Esophagus muscularis mucosa (tissue), 4 donors: ENCODE measurements around the gene CD151. TPM values are rescaled to one million over a fixed set of nuclear protein-coding genes. Genes with fewer than 3 reads are reported as not detected.
A peak's percentile ranks its signal among the peaks of the same experiment; 100 is the strongest.

Experiments used
- DNase-seq: peaks from one replicate; pipeline ENCODE4 v3.0.0-alpha.2; 2017; ENCODE audit errors: extremely low spot score
- H3K27ac ChIP-seq, 4 donors: fragments of 200-600 bp; sonication (generic); replicated peaks in 1 of 4; 1 replicate in 3 of 4; 2 replicates in 1 of 4; pipeline ENCODE4 v1.5.1; 2016 to 2019; ENCODE audit warnings: mild to moderate bottlenecking in 1 of 4
- H3K27me3 ChIP-seq, 4 donors: fragments of 200-600 bp; sonication (generic); one replicate each; pipeline versions ENCODE4 v1.5.1 to v1.6.0; 2016 to 2019
- H3K36me3 ChIP-seq, 4 donors: fragments of 200-600 bp; sonication (generic); one replicate each; pipeline ENCODE4 v1.5.1; 2016 to 2019
- H3K4me1 ChIP-seq, 4 donors: fragments of 200-600 bp; sonication (generic); one replicate each; pipeline ENCODE4 v1.5.1; 2016 to 2019
- H3K4me3 ChIP-seq, 4 donors: fragments of 200-600 bp; sonication (generic); 1 replicate in 2 of 4; 2 replicates in 2 of 4; pipeline ENCODE4 v1.5.1; 2016 to 2019; ENCODE audit warnings: mild to moderate bottlenecking in 4 of 4, moderate library complexity in 1 of 4
- H3K9me3 ChIP-seq, 4 donors: fragments of 200-600 bp; sonication (generic); 1 replicate in 3 of 4; 2 replicates in 1 of 4; pipeline ENCODE4 v1.5.1; 2016 to 2019
- EP300 ChIP-seq: sonication (generic); formaldehyde crosslinking; IDR thresholded peaks from one replicate; pipeline ENCODE4 v1.6.1; 2017; ENCODE audit warnings: antibody characterized with exemption
- POLR2A ChIP-seq: fragments of 450-650 bp; IDR thresholded peaks from one replicate; pipeline ENCODE4 v1.6.1; 2017; ENCODE audit warnings: antibody characterized with exemption, moderate library complexity, mild to moderate bottlenecking, low read depth
- POLR2AphosphoS5 ChIP-seq, 2 donors: sonication (generic); formaldehyde crosslinking; IDR thresholded peaks; one replicate each; pipeline ENCODE4 v1.6.1; 2017; ENCODE audit warnings: antibody characterized with exemption in 2 of 2
- WGBS: methylation state at CpG from one replicate; pipeline ENCODE4 v1.1.5; 2018; 5-methylcytosine and 5-hydroxymethylcytosine counted together
- intact Hi-C: fragments of 100-400 bp; cut with DNase I; formaldehyde crosslinking; loops from one replicate; pipeline ENCODE4 v1.15.1; 2023
- total RNA-seq, 4 donors: library from RNA; depleted of rRNA; stranded (reverse); fragments of >200 nt; gene quantifications; one replicate each; pipeline versions ENCODE4 v1.1.0 to v1.2.1, GENCODE V29; 2016
- TF ChIP-seq, protein P1 (sequence below), 3 experiments: fragments of 200-600 bp in 2 of 3; fragments of 450-650 bp in 1 of 3; sonication (generic) in 2 of 3; IDR thresholded peaks; one replicate each; pipeline ENCODE4 v1.5.1; 2017 to 2019; ENCODE audit warnings: antibody characterized with exemption in 3 of 3, mild to moderate bottlenecking in 2 of 3, moderate library complexity in 1 of 3

Gene CD151
- total RNA-seq, 4 donors from 2014 or later = 219 to 730 (median 352) TPM

GRCh38 chr11:794013-794765, 38.6 kb upstream of the CD151 start:
- WGBS = 81% methylated on average over 20 of the region's 31 CpGs
- Histone ChIP-seq H3K27ac (no peak overlapping the region), H3K9me3 (no peaks in the 10 kb centered on the region), H3K36me3 (peaks cover 2 to 32% (median 27%) of the 10 kb centered on the region in 4 donors), H3K4me3 (no peak overlapping the region), H3K27me3 (peaks cover 0 to 25% (median 8%) of the 10 kb centered on the region in 4 donors), H3K4me1 (peaks cover 32 to 60% (median 48%) of the 10 kb centered on the region in 4 donors)
- DNase-seq = no peak
- intact Hi-C loops = no loop called here
- TF ChIP-seq POLR2A (no peak), POLR2AphosphoS5 (IDR thresholded peaks at IDR 0.05) (no peak), EP300 (no peak)
- TF ChIP-seq, protein P1, sequence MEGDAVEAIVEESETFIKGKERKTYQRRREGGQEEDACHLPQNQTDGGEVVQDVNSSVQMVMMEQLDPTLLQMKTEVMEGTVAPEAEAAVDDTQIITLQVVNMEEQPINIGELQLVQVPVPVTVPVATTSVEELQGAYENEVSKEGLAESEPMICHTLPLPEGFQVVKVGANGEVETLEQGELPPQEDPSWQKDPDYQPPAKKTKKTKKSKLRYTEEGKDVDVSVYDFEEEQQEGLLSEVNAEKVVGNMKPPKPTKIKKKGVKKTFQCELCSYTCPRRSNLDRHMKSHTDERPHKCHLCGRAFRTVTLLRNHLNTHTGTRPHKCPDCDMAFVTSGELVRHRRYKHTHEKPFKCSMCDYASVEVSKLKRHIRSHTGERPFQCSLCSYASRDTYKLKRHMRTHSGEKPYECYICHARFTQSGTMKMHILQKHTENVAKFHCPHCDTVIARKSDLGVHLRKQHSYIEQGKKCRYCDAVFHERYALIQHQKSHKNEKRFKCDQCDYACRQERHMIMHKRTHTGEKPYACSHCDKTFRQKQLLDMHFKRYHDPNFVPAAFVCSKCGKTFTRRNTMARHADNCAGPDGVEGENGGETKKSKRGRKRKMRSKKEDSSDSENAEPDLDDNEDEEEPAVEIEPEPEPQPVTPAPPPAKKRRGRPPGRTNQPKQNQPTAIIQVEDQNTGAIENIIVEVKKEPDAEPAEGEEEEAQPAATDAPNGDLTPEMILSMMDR (IDR thresholded peaks at IDR 0.05) = no peak

DNA sequence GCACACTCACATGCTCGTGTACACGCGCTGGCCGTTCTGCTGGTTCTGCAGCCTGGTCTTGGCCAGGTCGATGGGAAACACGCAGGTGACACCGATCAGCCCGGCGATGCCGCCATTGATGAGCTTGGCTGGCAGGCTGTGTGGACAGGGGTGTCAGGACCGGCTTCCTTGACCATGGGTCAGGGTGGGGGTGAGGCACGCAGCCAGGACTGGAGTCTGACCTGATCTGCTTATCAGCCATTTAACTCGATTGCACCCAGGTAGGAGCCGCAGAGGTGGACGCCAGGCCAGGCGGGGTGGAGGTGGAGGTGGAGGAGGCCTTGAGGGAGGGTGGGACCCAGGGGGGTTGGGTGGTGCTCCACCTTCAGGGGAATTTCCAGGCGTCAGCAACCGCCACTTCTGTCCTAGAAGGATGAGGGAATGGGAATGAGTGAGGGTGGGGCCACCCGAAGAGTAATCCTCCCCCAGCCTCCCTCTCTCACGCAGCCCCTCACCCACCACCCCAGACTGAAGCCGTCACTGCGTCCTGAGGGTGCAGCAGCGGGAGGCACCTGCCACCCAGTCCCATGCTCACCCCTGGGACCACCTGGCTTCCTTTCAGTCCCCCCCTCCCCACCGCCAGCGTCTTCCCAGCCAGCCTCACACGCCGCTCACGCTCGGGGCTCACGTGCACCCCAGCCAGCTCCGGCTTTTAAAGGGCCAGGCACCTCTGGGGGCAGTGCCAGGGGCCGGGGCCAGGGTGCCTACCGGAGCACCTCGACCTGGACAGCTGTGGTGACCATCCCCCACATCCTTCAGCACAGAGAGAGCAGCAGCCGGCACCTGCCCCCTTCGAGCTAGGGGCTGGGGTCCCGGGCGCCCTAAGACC, 37.8 kb upstream of the CD151 start:
- whole genome bisulfite sequencing = 53% methylated on average over 18 of the region's 38 CpGs
- TF ChIP-seq POLR2AphosphoS5 (IDR thresholded peaks at IDR 0.05) (no peak), EP300 (no peak), POLR2A (no peak)
- TF ChIP-seq, protein P1 (IDR thresholded peaks at IDR 0.05) = no peak
- peak overlapping the region; percentile 59 to 93 (median 84) for H3K4me3 ChIP-seq
- H3K4me1 ChIP-seq = peaks cover 32 to 52% (median 40%) of the 10 kb centered on the region in 4 donors
- intact Hi-C loops = no loop called here
- peaks cover 6 to 40% (median 34%) of the 10 kb centered on the region in 4 donors for H3K36me3 ChIP-seq
- no peak for DNase-seq
- peak overlapping the region; percentile 84 to 93 (median 90) for H3K27ac ChIP-seq
- H3K27me3 ChIP-seq = peaks cover 0 to 17% (median 4%) of the 10 kb centered on the region in 4 donors
- no peaks in the 10 kb centered on the region for H3K9me3 ChIP-seq

DNA sequence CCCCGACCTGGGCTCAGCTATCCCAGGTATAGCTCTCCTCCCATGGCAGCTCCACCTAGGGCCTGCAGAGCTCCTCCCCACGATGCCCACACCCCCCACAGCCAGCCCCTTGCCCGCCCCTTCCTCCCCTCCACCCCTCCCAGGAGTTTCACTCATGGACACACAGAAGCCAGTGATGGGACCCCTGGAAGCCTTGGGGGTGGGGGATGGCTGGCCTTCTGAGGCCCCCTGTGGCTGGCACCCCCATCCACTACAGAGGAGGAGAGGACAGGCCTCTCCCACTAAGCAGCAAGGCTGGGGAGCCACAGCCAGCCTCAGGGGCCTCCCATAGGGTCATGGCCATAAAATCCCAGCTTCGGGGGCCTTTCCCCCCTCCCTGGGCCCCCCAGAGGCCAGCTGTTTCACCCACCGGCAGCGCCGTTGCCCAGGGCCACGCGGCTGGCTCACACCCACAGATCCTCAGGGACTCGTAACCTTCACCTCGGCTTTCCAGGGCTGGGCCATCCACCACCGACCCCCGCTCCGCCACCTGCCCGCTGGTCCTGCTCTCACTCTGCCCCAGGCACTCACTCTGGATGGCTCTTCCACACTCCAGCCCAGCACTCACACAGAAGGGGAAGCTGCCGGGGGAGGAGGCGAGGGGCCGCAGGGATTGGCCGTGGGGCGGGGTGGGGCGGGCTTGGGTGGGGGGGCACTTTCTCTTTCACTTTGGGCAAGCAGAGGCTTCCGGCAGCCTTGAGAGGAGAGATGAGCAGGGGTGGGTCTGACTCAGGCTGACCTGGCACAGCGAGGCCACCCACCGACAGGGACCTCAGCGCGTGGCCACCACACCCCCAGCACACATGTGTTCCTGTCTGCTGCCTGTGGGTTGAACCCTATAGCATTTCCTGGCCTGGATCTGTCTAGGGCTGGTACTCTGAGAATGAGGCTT, 36.9 kb upstream of the CD151 start:
- H3K27ac ChIP-seq = peak overlapping the region; percentile 84 to 93 (median 90)
- peaks cover 6 to 49% (median 43%) of the 10 kb centered on the region in 4 donors for H3K36me3 ChIP-seq
- peaks cover 0 to 8% (median 0%) of the 10 kb centered on the region in 4 donors for H3K27me3 ChIP-seq
- peaks cover 32 to 49% (median 37%) of the 10 kb centered on the region in 4 donors for H3K4me1 ChIP-seq
- DNase-seq = peak; percentile 95
- no peaks in the 10 kb centered on the region for H3K9me3 ChIP-seq
- peak overlapping the region; percentile 59 to 93 (median 84) for H3K4me3 ChIP-seq
- TF ChIP-seq POLR2AphosphoS5 (IDR thresholded peaks at IDR 0.05) (peak; percentile 30 to 73), EP300 (no peak)
- intact Hi-C loops = no loop called here
- WGBS = 19% methylated on average over 4 of the region's 26 CpGs

DNA sequence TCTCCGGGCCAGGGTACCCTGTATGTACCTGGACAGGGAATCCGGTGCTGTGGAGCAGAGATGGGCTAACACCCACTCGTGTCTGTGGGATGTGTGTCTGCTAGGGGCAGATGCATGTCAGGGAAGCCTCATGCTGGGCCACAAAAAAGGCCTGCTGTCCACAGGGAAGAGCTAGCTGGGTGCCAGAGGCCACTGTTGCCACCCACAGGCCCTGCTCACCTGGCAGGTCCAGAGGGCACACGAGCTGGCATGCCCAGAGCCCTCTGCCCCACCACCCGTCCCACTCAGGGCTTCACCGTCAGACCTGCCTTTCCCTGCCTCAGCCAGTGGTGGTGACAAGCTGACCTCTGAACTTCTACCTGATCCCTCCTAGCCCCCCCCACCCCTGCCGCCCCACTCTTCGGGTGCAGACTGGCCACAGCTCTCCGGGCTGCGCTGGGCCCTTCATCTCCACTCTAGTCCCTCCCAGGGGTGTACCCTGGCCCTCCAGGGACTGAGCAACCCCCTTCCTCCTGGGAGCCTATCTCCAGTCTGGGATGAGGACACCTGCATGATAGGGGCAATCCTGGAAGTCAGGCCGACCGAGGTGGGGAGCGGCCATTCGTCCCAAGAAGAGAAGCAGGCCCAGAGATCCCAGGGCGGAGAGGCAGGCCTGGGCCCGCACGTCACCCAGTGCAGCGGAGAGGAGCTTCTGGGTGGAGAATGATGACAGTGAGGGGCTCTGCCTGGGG, 36.0 kb upstream of the CD151 start:
- DNase-seq = no peak
- no peak for TF ChIP-seq EP300
- TF ChIP-seq POLR2AphosphoS5 (IDR thresholded peaks at IDR 0.05) = no peak
- Histone ChIP-seq H3K27me3 (peaks cover 0 to 2% (median 0%) of the 10 kb centered on the region in 4 donors), H3K36me3 (peaks cover 6 to 50% (median 45%) of the 10 kb centered on the region in 4 donors), H3K27ac (peak overlapping the region; percentile 84 to 93 (median 90)), H3K4me1 (peaks cover 32 to 49% (median 37%) of the 10 kb centered on the region in 4 donors), H3K4me3 (peak overlapping the region; percentile 59 to 93 (median 84)), H3K9me3 (no peaks in the 10 kb centered on the region)
- intact Hi-C loops = no loop called here
- WGBS = 19% methylated on average over 9 of the region's 18 CpGs
